Ramos (cell line): Measurements from ENCODE around the gene MEOX2.

ENCODE experiments used
- in situ Hi-C: fragments of 300-500 bp; cut with MboI; formaldehyde crosslinking; loops from one replicate; pipeline ENCODE4 v1.14.3; 2022; ENCODE audit warnings: low sequenced_read_pairs; ENCODE audit not compliant: unreplicated experiment

MEOX2 gene

DNA sequence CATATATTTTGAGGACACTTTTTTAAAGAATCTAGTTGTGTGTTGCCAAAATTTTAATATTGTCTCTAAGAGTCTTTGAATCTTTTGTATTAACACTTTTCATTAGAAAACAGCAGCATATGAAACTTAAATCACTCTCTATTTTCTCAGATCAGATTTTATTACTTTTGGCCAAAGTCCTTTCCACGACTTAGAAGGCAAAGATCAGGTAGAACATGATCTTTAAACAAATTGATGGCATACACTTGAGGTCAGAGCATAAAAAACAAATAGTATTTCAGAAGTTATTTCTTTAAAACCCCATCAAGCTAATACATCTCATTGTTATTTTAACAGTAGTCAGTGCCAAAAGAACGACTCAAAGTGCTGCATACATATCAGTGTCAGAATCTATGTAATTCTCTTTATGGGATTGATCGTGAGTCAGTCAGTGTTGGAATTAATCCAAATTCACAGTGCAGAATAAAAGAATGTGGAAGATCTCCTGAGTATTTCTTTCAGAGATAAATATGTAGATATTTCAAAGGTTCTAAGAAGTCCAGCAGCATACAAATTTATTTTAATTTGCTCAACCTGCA lies 115.1 kb downstream of the MEOX2 start:
- in situ Hi-C loops, result no loop called here

GRCh38 chr7:15567652-15568051 lies 118.8 kb downstream of the MEOX2 start:
- in situ Hi-C loops, result no loop called here

GRCh38 chr7:15567036-15567435 lies 119.4 kb downstream of the MEOX2 start:
- in situ Hi-C loops, result no loop called here

DNA sequence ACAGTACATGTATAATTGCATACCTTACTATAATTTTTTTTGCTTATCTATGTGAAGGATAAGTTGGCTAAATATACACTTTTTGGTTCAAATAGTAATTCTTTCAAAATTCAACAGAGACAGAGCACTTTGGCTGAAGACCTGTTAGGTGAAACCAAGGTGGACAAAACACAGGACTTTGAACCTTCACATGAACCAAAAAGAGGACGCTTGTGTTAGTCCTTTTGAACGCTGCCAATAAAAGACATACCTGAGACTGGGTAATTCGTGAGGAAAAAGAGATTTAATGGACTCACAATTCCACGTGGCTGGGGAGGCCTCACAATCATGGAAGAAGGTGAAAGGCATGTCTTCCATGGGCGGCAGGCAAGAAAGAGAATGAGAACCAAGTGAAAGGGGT lies 120.0 kb downstream of the MEOX2 start:
- in situ Hi-C loops, result no loop called here

GRCh38 chr7:15561835-15562234 lies 124.6 kb downstream of the MEOX2 start, which contains the start of gene AGMO:
Gene AGMO, minus strand, starts transcription at chr7:15562015.
- in situ Hi-C loops, result no loop called here
